Stomach (tissue), 4 donors: ENCODE results near the gene COL3A1.

Source experiments
- CTCF ChIP-seq, 7 experiments: fragments of 450-650 bp in 4 of 7; fragments of 200-600 bp in 3 of 7; sonication (generic) in 3 of 7; IDR thresholded peaks; one replicate each; pipeline ENCODE4 v1.5.1; 2016 to 2019; ENCODE audit warnings: antibody characterized with exemption in 7 of 7, control low read depth in 2 of 7, mild to moderate bottlenecking in 1 of 7
- POLR2A ChIP-seq, 4 donors: fragments of 450-650 bp; IDR thresholded peaks; one replicate each; pipeline ENCODE4 v1.6.1; 2016; ENCODE audit warnings: antibody characterized with exemption in 4 of 4, control low read depth in 2 of 4, mild to moderate bottlenecking in 1 of 4, moderate library complexity in 1 of 4
- POLR2AphosphoS5 ChIP-seq, 3 donors: sonication (generic); formaldehyde crosslinking; IDR thresholded peaks; one replicate each; pipeline ENCODE4 v1.6.1; 2016; ENCODE audit warnings: antibody characterized with exemption in 3 of 3

- TF ChIP-seq CTCF (IDR thresholded peaks at IDR 0.05) (no peak), POLR2AphosphoS5 (IDR thresholded peaks at IDR 0.05) (no peak), POLR2A (IDR thresholded peaks at IDR 0.05) (no peak)
These were observed 71.7 kb downstream of the COL3A1 start for GRCh38 chr2:189045836-189046235.
